ENCODE data around the gene NAV3.

The NAV3 gene

DNA sequence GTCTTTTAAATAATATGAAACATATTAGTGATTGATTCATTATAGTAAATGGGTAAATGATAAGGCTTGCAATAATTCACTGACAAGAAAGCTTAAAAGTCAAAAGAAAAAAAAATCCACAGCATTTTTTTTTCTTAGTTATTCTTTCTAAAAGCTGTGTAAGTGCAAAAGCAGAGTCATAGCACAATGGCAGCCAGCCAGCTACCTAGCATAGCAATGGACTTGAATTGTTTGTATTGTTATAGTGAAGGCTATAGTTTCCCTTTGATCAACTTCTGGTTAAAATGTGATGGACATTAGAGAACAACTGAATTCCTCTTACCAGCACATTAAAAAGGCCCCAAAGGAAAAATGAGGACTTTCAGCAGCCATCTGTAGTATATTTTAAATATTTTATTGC, 232.1 kb downstream of the NAV3 start:
- Histone ChIP-seq H3K9ac (ENCODE audit: low read depth, low read length) (no peak overlapping the region), H3K4me3 (ENCODE audit: low read depth, low read length) (no peak overlapping the region), H3K9me3 (ENCODE audit: control insufficient read depth, insufficient read depth, low read length) (no peaks in the 10 kb centered on the region), H3K36me3 (ENCODE audit: control insufficient read depth, insufficient read depth, low read length) (no peaks in the 10 kb centered on the region), H3K4me1 (ENCODE audit: control insufficient read depth, insufficient read depth, low read length) (no peaks in the 10 kb centered on the region), H3K27me3 (ENCODE audit: control insufficient read depth, insufficient read depth, low read length) (no peaks in the 10 kb centered on the region)

DNA sequence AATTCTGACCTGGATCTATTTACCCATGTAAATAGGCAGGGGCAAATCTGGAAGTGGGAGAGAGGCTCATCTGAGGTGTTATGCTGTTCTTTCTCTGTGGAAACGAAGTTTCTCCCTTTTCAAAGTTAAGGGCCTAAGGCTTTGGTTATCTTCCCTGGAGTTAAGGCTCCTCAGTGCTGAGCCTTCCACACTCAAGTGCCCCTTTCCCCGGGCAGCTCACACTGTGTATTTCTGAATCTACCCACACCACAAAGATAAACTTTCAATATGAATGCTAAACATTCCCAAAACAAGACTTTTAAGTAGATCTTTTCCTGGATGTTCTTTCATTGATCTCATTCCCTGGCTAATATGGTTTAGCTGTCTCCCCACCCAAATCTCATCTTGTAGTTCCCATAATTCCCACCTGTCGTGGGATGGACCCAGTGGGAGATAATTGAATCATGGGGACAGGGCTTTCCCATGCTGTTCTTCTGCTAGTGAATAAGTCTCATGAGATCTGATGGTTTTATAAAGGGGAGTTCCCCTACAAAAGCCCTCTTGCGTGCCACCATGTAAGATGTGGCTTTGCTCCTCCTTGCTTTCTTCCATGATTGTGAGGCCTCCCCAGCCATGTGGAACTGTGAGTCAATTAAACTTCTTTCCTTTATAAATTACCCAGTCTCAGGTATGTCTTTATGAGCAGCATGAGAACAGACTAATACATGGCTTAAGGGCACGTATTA, 251.1 kb downstream of the NAV3 start:
- H3K9me3 ChIP-seq (ENCODE audit: control insufficient read depth, insufficient read depth, low read length): no peaks in the 10 kb centered on the region
- no peaks in the 10 kb centered on the region for H3K36me3 ChIP-seq (ENCODE audit: control insufficient read depth, insufficient read depth, low read length)
- H3K9ac ChIP-seq (ENCODE audit: low read depth, low read length): no peak overlapping the region
- no peak overlapping the region for H3K4me3 ChIP-seq (ENCODE audit: low read depth, low read length)
- no peaks in the 10 kb centered on the region for H3K4me1 ChIP-seq (ENCODE audit: control insufficient read depth, insufficient read depth, low read length)
- H3K27me3 ChIP-seq (ENCODE audit: control insufficient read depth, insufficient read depth, low read length): no peaks in the 10 kb centered on the region

DNA sequence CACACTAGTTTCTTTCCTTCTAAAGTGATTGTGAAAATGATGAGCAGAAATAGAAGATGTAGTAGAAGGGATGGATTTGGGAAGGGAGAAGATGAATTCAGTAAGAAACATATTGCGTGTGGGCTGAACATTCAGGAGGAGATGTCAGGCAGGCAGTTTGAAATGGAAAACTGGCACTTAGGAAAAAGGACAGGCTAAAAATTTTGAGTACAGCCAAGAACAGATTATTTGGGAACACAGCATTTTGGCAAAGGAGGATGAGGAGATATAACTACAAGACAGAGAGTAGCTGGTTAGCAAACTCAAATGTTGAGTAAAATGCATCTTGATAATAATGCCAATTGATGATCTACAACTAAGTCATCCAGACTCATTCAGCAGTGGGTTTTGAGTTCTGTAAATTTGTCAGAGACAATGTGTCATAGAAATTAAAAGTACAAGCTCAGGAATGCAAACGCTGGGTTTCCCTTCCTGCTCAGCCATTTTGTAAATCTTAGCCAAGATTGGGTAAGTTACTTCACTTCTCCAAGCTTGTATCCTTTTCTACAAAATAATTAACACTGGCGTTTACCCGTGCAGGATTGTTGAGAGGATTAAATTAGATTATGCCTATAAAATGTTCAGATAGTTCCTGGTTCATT, 255.0 kb downstream of the NAV3 start:
- H3K4me3 ChIP-seq (ENCODE audit: low read depth, low read length): no peak overlapping the region
- no peaks in the 10 kb centered on the region for H3K36me3 ChIP-seq (ENCODE audit: control insufficient read depth, insufficient read depth, low read length)
- no peaks in the 10 kb centered on the region for H3K4me1 ChIP-seq (ENCODE audit: control insufficient read depth, insufficient read depth, low read length)
- H3K9ac ChIP-seq (ENCODE audit: low read depth, low read length): no peak overlapping the region
- no peaks in the 10 kb centered on the region for H3K27me3 ChIP-seq (ENCODE audit: control insufficient read depth, insufficient read depth, low read length)
- H3K9me3 ChIP-seq (ENCODE audit: control insufficient read depth, insufficient read depth, low read length): no peaks in the 10 kb centered on the region

DNA sequence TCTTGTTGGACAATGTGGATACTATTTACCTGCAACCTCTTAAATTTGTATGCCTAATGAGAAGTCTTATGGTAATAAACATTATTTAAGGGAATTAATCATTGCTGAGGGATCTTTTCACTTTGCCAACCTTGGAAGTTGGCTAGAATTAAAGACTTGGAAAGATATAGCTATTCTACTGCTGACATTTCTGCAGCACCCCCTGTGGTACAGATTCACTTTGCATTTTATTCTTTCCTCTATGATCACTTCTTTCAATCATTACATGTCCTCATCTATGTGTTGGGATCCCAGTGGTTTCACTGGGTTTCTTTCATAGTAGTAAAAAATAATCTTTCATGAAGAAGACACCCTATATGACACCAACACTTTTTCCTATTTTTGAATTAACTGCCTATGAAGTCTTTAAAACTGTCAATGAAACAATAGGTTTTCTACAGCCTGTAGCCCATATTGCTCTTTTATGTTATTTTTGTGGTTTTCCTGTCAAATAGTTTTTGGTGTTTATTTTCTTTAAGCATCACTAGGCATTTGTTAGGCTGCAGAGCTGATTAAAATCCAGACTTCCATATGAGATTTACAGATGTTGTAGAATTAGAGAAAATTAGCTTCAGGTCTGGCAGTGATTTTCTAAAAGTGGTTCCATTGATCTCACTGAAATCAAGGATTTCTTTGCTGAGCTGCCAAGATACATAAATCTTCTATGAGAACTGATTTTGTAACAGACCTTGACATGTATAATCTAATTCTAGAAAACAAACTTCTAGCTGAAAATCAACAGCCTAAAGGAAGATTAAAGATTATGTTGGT, 256.1 kb downstream of the NAV3 start:
- H3K4me1 ChIP-seq (ENCODE audit: control insufficient read depth, insufficient read depth, low read length): no peaks in the 10 kb centered on the region
- no peaks in the 10 kb centered on the region for H3K27me3 ChIP-seq (ENCODE audit: control insufficient read depth, insufficient read depth, low read length)
- H3K9ac ChIP-seq (ENCODE audit: low read depth, low read length): no peak overlapping the region

DNA sequence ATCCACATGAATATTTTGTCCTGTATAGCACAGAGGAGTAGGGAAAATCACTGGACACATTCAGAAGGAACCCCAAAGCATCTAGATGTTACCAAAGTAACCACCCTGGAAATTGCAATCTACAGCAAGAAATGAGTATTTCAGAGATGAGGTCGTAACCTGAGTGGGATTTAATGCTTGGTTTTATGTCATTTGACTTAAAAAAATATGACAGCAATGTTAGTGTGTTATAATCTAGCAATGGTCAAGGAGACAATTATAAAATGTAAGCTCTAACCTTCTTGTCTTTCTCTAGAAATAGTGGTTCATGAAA, 256.6 kb downstream of the NAV3 start:
- Histone ChIP-seq H3K9me3 (ENCODE audit: control insufficient read depth, insufficient read depth, low read length) (no peaks in the 10 kb centered on the region), H3K36me3 (ENCODE audit: control insufficient read depth, insufficient read depth, low read length) (no peaks in the 10 kb centered on the region), H3K27me3 (ENCODE audit: control insufficient read depth, insufficient read depth, low read length) (no peaks in the 10 kb centered on the region), H3K4me1 (ENCODE audit: control insufficient read depth, insufficient read depth, low read length) (no peaks in the 10 kb centered on the region), H3K4me3 (ENCODE audit: low read depth, low read length) (no peak overlapping the region), H3K9ac (ENCODE audit: low read depth, low read length) (no peak overlapping the region)

More for the DNA sequence above, 256.1 kb downstream of the NAV3 start:
- Histone ChIP-seq H3K4me3 (ENCODE audit: low read depth, low read length) (no peak overlapping the region), H3K36me3 (ENCODE audit: control insufficient read depth, insufficient read depth, low read length) (no peaks in the 10 kb centered on the region), H3K9me3 (ENCODE audit: control insufficient read depth, insufficient read depth, low read length) (no peaks in the 10 kb centered on the region)

DNA sequence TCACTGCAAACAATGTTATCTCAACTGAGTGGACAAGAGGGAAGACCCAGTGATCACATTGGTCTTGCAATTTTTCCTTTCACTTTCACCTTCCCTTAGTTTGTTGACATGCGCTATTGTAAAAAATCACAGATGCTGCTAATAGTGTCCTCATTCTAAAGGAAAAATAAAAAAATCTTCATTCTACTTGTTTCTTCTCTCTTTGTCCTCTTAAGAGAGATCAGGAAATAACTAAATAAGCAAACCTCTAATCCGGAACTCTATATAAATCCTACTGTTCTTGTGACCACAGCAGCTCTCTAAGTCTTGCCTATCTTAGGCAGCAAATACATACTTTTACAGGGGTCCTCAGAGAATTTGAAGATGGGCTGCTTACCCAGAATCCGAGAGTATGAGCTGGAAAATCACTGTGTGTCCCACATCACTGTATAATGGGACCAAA, 257.7 kb downstream of the NAV3 start:
- H3K36me3 ChIP-seq (ENCODE audit: control insufficient read depth, insufficient read depth, low read length): no peaks in the 10 kb centered on the region
- H3K27me3 ChIP-seq (ENCODE audit: control insufficient read depth, insufficient read depth, low read length): no peaks in the 10 kb centered on the region
- H3K9ac ChIP-seq (ENCODE audit: low read depth, low read length): no peak overlapping the region
- no peaks in the 10 kb centered on the region for H3K9me3 ChIP-seq (ENCODE audit: control insufficient read depth, insufficient read depth, low read length)
- H3K4me3 ChIP-seq (ENCODE audit: low read depth, low read length): no peak overlapping the region
- H3K4me1 ChIP-seq (ENCODE audit: control insufficient read depth, insufficient read depth, low read length): no peaks in the 10 kb centered on the region

DNA sequence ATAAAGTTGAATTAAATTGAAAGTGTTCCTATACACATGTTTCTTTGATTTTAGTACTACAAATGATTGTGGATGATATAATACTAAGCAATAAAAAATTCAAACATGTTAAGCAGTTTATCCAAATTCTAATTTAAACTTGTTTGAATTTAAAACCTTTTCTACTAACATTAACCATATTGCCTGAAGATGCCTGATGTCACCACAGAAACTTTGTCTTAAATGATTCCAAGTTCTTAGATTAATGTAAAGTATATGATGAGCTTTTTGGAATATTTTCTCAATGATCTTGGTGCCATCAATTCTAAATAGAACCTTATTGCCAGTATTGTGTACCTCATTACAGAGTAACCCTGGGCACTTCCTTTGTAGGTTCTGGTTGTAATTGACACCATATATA, 259.6 kb downstream of the NAV3 start:
- Histone ChIP-seq H3K4me3 (ENCODE audit: low read depth, low read length) (no peak overlapping the region), H3K9me3 (ENCODE audit: control insufficient read depth, insufficient read depth, low read length) (no peaks in the 10 kb centered on the region), H3K36me3 (ENCODE audit: control insufficient read depth, insufficient read depth, low read length) (no peaks in the 10 kb centered on the region), H3K27me3 (ENCODE audit: control insufficient read depth, insufficient read depth, low read length) (no peaks in the 10 kb centered on the region), H3K4me1 (ENCODE audit: control insufficient read depth, insufficient read depth, low read length) (no peaks in the 10 kb centered on the region), H3K9ac (ENCODE audit: low read depth, low read length) (no peak overlapping the region)

DNA sequence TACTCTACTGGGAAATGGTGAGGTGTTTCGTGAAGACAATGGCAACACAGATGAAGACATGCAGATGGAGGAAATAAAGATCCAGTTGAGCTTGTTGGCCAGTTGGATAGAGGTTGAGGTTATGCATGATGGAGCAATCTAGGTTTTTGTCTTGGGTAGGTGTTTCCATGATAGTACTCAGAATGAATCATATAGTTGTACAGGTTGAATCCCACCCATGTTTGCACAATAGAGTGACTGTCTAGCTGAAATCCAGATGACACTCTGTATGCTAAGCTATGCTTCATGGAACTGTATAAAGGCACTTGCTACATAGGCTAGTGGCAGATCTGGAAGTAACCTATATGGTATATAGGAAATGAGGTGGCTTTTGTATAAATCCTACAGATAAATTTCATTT, 264.9 kb downstream of the NAV3 start:
- Histone ChIP-seq H3K9ac (ENCODE audit: low read depth, low read length) (no peak overlapping the region), H3K4me1 (ENCODE audit: control insufficient read depth, insufficient read depth, low read length) (no peaks in the 10 kb centered on the region), H3K27me3 (ENCODE audit: control insufficient read depth, insufficient read depth, low read length) (no peaks in the 10 kb centered on the region), H3K36me3 (ENCODE audit: control insufficient read depth, insufficient read depth, low read length) (no peaks in the 10 kb centered on the region), H3K4me3 (ENCODE audit: low read depth, low read length) (no peak overlapping the region), H3K9me3 (ENCODE audit: control insufficient read depth, insufficient read depth, low read length) (no peaks in the 10 kb centered on the region)

DNA sequence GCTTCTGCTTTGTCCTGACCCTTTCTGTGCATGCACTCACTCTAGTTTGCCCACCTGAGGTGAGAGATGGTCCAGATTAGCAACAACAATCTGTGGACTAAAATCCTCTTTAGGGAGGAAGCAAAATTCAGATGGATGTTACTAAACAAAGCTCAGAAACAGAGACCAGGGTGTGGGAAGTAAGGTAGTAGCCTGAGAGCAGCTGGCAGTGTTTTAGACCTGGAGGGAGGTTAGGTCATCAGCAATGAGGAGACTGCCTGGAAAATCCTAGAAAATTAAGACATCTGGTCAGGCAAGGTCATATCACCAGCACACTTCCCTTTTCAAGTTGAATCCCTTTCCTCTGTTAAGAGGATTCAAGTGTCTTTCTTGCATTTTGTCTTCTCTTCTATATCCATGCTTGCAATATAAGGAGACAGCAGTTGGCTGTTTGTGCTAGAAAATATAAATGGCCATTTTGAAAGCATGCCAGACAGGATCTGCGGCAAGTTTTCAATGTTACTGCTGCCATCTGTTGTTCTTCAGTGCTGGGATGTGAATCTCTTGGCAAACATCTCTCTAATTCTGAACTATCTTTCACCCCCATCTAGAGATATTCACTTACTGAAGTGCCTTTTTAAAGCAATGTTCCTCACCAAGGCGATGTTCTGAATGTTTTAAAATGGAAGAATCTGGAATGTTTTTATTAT, 266.4 kb downstream of the NAV3 start:
- Histone ChIP-seq H3K9ac (ENCODE audit: low read depth, low read length) (no peak overlapping the region), H3K4me1 (ENCODE audit: control insufficient read depth, insufficient read depth, low read length) (no peaks in the 10 kb centered on the region), H3K9me3 (ENCODE audit: control insufficient read depth, insufficient read depth, low read length) (no peaks in the 10 kb centered on the region), H3K27me3 (ENCODE audit: control insufficient read depth, insufficient read depth, low read length) (no peaks in the 10 kb centered on the region), H3K4me3 (ENCODE audit: low read depth, low read length) (no peak overlapping the region), H3K36me3 (ENCODE audit: control insufficient read depth, insufficient read depth, low read length) (no peaks in the 10 kb centered on the region)

DNA sequence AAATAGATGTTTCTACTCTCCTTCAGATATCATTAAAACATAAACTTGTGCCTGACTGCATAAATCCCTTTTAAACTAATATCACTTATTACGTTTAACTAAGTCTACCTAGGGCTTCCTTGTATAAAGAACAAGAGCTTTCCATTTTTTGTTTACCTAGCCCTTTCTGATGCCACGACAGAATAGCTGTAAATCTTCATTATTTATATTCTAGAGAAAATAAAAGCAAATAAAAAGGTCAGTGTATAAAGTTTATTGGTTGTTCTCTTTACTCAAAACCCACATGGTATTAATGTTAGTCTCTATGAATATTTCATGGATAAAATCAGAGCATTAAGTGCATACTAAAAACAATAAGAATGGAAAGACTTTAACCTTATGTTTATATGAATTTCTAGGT, 269.1 kb downstream of the NAV3 start:
- Histone ChIP-seq H3K4me3 (ENCODE audit: low read depth, low read length) (no peak overlapping the region), H3K27me3 (ENCODE audit: control insufficient read depth, insufficient read depth, low read length) (no peaks in the 10 kb centered on the region), H3K4me1 (ENCODE audit: control insufficient read depth, insufficient read depth, low read length) (no peaks in the 10 kb centered on the region), H3K9me3 (ENCODE audit: control insufficient read depth, insufficient read depth, low read length) (no peaks in the 10 kb centered on the region), H3K36me3 (ENCODE audit: control insufficient read depth, insufficient read depth, low read length) (no peaks in the 10 kb centered on the region), H3K9ac (ENCODE audit: low read depth, low read length) (no peak overlapping the region)

DNA sequence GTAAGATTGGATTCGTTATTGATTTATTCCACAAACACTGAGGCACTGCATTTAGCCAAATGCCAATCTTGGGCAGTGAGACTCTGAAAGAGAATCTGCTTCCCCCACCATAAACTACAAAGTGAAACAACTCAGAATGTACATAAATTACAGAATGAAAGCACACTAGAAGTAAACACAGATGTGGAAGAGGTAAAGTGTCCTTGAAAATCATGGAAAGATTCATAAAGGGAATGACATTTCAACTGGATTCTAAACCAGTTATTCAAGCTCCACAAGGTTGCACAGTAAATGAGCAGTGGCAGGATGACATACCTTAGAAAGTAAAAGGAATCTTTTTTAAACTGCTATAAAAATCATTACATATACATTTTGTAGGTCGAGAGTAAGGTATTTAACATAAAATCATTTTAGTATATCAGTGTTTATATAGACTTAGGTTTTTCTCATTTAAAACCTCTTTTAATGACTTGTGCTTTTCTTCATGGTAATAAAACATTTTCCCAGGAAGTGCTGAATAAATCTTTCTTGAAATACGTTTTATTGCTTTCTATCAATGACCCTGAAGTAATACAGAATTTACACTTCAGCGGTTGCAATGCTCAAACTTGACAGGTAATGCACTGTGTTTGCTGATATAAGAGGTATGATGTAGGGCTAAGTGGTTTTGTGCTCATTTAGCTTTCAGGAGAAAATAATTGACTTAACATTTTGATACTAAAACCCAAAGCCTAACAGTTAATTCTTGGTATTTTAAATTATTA, 270.6 kb downstream of the NAV3 start:
- no peaks in the 10 kb centered on the region for H3K36me3 ChIP-seq (ENCODE audit: control insufficient read depth, insufficient read depth, low read length)
- no peaks in the 10 kb centered on the region for H3K9me3 ChIP-seq (ENCODE audit: control insufficient read depth, insufficient read depth, low read length)
- no peak overlapping the region for H3K4me3 ChIP-seq (ENCODE audit: low read depth, low read length)
- no peak overlapping the region for H3K9ac ChIP-seq (ENCODE audit: low read depth, low read length)
- no peaks in the 10 kb centered on the region for H3K27me3 ChIP-seq (ENCODE audit: control insufficient read depth, insufficient read depth, low read length)
- H3K4me1 ChIP-seq (ENCODE audit: control insufficient read depth, insufficient read depth, low read length): no peaks in the 10 kb centered on the region
